GM18499 (cell line): Measurements from ENCODE around the gene RCC1.
A peak's percentile ranks its signal among the peaks of the same experiment; 100 is the strongest.
"Not testable (repeated sequence)": the region's sequence is repeated elsewhere in the genome, so short reads cannot be mapped to it uniquely, and the experiment has no call there.

Experiments
- ATAC-seq: cut with Tn5 transposase; IDR thresholded peaks from one replicate; pipeline ENCODE4 v1.9.1; 2021; ENCODE audit warnings: moderate number of reproducible peaks; ENCODE audit not compliant: insufficient read depth, unreplicated experiment

RCC1 gene

GRCh38 chr1:28510273-28510969 is 4.6 kb downstream of the RCC1 start:
- no peak for ATAC-seq

DNA sequence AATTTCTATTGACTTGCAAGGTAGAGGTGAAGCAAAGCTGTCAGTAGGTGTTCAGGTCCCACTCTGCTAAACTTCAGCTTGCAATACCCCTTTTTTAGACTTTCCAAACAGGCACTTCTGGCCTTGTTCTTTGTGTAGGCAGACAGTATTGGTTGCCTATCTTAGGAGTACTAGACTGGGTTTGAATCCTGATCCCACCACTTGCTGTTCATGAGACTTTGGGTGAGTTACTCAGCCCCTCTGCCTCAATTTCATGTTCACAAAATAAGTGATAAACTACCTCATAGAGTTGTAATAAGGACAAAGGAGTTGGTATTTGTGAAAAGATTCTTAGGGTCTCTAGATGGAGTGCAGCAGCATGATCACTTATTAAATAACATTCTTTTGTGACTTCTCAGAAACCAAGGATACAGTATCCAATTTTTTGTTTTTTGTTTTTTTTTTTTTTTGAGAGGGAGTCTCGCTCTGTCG is 5.2 kb downstream of the RCC1 start:
- ATAC-seq: no peak

DNA sequence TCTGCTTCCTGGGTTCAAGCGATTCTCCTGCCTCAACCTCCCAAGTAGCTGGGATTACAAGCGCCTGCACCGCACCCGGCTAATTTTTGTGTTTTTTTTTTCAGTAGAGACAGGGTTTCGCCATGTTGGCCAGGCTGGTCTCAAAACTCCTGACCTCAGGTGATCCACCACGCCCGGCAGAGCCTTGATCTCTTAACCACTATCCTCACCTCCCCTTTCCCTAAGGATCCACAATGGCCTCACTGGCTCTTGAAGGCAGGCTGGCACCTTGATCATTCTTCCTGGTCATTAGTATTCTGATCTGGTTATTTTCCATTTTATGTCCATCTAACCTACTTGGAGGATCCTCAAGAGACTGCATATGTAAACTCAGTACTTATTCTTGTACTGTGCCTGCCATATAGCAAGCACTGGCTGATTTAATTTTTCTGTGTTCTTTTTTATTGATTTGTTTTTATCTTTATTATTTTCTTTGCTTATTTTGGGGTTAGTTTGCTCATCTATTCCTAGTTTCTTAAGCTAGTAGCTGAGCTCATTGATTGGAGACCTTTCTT is 6.3 kb downstream of the RCC1 start:
- ATAC-seq: no peak

- not testable (repeated sequence) for ATAC-seq
Observed at GRCh38 chr1:28514445-28514933, 8.6 kb downstream of the RCC1 start.

- no peak for ATAC-seq
Observed at GRCh38 chr1:28516518-28516956, 10.7 kb downstream of the RCC1 start.

DNA sequence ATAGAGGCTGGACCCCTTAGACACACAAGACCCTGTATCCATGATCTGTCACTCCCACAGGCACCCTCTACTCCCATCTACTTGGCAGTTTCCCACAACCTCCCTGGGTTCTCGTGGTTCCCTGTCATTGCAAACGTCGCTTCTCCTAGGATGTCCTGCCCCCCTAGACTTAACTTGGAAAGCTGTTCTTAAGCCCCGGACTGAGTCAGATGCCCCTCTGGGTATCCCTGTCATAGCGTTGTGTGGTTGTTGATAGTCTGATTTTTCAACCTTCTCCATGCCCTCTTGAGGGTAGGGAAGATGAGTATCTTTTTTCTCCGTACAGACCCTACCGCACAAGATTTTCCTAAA is 11.8 kb downstream of the RCC1 start:
- no peak for ATAC-seq

DNA sequence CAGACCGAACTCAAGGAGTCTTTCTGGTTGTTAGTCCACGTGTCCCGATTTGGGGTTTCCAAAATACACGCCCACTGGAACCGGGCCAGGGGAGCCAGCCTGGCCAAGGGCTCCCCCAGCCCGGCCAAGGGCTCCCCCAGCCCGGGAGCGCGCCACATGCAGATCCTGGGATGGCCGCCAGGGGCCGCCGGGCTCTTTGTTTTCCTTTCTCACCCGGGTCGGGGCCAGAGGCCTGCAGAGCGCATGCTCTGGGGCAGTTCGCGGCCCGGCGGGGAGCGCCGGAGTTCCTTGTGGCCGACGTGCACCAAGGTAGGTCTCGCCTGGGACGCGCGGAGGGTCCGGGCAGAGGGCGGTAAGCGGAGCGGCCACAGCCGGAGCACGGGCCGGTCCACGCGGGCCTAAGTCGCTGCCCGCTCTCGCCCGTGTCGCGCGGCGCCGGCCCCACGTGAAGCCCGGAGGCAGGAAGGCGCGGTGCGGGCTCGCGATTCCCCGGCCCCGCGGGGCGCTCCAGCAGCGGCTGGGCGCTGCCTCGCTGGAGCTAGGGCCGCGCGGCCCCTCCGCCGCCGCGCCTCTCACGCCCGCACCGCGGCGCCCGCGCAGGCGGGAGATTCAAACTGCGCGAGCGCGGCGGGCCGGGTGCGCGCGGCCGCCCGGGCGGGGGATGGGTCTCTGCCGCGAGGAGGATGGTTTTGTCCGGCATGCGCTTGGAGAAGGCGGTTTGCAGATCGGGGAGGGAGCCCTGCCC is 12.3 kb downstream of the RCC1 start:
- ATAC-seq: peak; percentile 42

GRCh38 chr1:28518745-28519341 is 13.0 kb downstream of the RCC1 start:
- ATAC-seq: no peak

GRCh38 chr1:28519946-28520725 is 14.3 kb downstream of the RCC1 start:
- no peak for ATAC-seq

DNA sequence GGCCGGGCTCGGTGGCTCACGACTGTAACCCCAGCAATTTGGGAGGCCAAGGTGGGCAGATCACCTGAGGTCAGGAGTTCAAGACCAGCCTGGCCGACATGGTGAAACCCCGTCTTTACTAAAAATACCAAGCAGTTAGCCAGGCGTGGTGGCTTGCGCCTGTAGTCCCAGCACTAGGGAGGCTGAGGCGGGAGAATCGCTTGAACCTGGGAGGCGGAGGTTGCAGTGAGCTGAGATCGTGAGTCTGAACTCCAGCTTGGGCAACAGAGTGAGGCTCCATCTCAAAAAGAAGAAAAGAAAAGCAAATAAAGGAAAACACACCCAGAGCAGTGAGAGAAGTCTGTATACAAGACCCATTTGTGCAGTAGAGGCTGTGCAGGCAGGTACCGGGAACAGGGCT is 15.0 kb downstream of the RCC1 start:
- not testable (repeated sequence) for ATAC-seq

- no peak for ATAC-seq
Observed at GRCh38 chr1:28521502-28522164, 15.8 kb downstream of the RCC1 start.

DNA sequence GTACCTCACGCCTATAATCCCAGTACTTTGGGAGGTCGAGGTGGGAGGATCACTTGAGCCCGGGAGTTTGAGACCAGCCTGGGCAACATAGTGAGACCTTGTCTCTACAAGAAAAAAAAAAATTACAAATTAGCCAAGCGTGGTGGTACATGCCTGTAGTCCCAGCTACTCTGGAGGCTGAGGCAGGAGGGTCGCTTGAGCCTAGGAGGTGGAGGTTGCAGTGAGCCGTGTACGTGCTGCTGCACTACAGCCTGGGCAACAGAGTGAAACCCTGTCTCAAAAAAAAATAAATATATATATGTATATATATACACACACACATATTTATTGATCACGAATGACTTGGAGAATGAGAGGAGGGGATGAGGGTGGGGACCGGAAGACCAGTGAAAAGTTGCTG is 16.7 kb downstream of the RCC1 start:
- ATAC-seq: not testable (repeated sequence)

DNA sequence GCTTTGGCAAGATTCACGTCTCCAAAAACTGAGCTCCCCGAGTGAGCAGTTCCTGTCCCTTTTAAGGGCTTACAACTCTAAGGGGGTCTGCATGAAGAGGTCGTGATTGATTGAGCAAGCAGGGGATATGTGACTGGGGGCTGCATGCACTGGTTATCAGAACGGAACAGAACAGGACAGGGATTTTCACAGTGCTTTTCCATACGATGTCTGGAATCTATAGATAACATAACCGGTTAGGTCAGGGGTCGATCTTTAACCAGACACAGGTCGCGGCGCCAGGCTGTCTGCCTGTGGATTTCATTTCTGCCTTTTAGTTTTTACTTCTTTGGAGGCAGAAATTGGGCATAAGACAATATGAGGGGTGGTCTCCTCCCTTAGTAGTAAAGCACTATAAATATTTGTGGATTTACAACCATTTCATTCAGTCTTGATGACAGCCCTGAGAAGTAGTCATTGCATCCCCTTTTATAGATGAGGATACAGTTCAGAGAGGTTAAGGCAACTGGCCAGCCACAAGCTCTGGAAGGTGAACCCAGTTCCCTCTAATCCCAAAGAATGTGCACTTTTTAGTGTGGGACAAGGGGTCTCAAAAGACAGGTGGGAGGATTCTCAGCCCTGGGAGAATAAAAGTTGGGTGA is 19.3 kb downstream of the RCC1 start:
- not testable (repeated sequence) for ATAC-seq

DNA sequence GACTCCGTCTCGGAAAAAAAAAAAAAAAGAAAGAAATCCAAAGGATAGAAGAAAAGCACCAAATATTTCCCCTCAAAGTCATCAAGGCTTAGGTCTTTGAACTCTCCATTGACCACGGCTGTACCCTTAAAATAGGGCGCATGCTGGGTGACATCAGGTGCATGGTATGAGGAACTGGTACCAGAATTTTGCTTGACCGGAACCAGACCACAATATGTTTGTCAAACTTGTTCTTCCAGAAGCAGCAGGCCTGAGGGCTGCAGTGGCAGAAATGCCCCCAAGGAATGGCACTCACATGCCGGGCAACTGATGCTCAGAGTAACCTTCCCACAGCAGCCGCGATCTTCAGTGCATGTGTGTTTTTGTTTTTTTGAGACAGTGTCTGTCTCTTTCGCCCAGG is 21.0 kb downstream of the RCC1 start:
- no peak for ATAC-seq

- ATAC-seq: no peak
Observed at GRCh38 chr1:28530456-28530855, 24.6 kb downstream of the RCC1 start.

- ATAC-seq: no peak
Observed at GRCh38 chr1:28534671-28535070, 28.8 kb downstream of the RCC1 start.

GRCh38 chr1:28535180-28535579 is 29.3 kb downstream of the RCC1 start:
- ATAC-seq: no peak

DNA sequence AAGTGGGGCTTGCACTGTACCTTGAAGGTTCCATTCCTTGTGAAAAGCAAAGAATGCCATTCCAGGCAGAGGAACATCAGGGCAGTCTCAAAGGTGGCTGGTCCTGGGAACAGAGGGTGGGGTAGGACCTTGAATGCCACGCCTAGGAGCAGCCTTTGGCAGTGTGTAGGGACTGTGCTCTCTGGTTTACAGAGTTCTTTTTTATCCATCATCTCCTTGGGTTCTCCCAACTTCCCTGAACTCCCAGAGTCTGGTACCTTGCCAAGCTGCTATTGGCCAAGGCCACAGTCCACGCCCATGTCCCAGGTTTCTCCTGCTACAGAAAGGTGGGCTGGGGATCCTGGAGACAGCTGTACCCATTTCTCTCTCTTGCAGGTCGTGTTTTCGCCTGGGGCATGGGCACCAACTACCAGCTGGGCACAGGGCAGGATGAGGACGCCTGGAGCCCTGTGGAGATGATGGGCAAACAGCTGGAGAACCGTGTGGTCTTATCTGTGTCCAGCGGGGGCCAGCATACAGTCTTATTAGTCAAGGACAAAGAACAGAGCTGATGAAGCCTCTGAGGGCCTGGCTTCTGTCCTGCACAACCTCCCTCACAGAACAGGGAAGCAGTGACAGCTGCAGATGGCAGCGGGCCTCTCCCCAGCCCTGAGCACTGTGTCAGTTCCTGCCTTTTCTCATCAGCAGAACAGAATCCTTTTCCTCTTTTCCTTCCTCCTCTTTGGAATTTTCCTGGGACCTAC is 31.8 kb downstream of the RCC1 start:
- ATAC-seq: no peak

- no peak for ATAC-seq
Observed at GRCh38 chr1:28538286-28538685, 32.4 kb downstream of the RCC1 start.
